ENCODE measurements around the gene PTPRQ.

DNA sequence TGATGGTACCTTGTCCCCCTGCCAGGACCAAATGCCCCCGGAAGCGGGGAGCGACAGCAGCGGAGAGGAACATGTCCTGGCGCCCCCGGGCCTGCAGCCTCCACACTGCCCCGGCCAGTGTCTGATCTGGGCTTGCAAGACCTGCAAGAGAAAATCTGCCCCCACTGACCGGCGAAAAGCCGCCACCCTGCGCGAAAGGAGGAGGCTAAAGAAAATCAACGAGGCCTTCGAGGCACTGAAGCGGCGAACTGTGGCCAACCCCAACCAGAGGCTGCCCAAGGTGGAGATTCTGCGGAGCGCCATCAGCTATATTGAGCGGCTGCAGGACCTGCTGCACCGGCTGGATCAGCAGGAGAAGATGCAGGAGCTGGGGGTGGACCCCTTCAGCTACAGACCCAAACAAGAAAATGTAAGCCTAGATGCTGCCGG, 263.8 kb downstream of the PTPRQ start:
- TF ChIP-seq POLR2A (IDR thresholded peaks at IDR 0.05; ENCODE audit: low read length) = no peak
- TF ChIP-seq GATA1 (IDR thresholded peaks at IDR 0.05; ENCODE audit: low read depth, low read length) = no peak
